ENCODE results near the gene SMYD2.

DNA sequence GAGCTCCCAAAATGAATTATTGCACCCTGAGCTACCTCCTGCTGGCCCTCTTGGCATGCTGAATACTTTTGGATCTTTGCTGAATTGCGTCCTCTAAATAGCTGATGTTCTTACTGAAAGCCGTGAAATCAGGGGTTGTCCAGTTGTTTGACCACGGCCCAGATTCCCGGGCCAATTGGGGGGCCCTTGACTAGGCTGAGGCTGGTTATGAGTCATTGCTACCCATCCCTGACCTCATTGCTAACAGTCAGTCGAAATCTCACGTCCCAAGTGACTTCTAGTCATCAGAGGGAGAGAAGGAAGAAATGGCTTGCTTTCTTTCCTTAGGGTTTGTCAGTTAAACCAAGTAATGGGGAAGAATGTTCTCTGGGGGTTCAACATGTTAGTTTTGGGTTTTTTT, 37.4 kb downstream of the SMYD2 start:
- TF ChIP-seq, protein P1, sequence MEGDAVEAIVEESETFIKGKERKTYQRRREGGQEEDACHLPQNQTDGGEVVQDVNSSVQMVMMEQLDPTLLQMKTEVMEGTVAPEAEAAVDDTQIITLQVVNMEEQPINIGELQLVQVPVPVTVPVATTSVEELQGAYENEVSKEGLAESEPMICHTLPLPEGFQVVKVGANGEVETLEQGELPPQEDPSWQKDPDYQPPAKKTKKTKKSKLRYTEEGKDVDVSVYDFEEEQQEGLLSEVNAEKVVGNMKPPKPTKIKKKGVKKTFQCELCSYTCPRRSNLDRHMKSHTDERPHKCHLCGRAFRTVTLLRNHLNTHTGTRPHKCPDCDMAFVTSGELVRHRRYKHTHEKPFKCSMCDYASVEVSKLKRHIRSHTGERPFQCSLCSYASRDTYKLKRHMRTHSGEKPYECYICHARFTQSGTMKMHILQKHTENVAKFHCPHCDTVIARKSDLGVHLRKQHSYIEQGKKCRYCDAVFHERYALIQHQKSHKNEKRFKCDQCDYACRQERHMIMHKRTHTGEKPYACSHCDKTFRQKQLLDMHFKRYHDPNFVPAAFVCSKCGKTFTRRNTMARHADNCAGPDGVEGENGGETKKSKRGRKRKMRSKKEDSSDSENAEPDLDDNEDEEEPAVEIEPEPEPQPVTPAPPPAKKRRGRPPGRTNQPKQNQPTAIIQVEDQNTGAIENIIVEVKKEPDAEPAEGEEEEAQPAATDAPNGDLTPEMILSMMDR (IDR thresholded peaks at IDR 0.05): no peak
- TF ChIP-seq POLR2A (IDR thresholded peaks at IDR 0.05): no peak

Measured in testis (tissue), 2 donors.